Measurements from ENCODE around the gene LAMP1.
A peak's percentile ranks its signal among the peaks of the same experiment; 100 is the strongest.

Gene LAMP1

GRCh38 chr13:113288880-113289279 is 8.2 kb upstream of the LAMP1 start:
- no peak overlapping the region for H3K27ac ChIP-seq
- TF ChIP-seq CTCF (conservative IDR thresholded peaks at IDR 0.05): no peak

- no peak for TF ChIP-seq CTCF (conservative IDR thresholded peaks at IDR 0.05)
- no peak for TF ChIP-seq ZFX (IDR thresholded peaks at IDR 0.05)
- no peak overlapping the region for H3K27ac ChIP-seq
Observed at GRCh38 chr13:113291129-113291528, 5.9 kb upstream of the LAMP1 start.

GRCh38 chr13:113292021-113292862 is 4.8 kb upstream of the LAMP1 start:
- no peak overlapping the region for H3K27ac ChIP-seq
- TF ChIP-seq CTCF (conservative IDR thresholded peaks at IDR 0.05): no peak
- TF ChIP-seq ZFX (IDR thresholded peaks at IDR 0.05): no peak

- TF ChIP-seq ZFX (IDR thresholded peaks at IDR 0.05): no peak
- no peak for TF ChIP-seq CTCF (conservative IDR thresholded peaks at IDR 0.05)
- no peak overlapping the region for H3K27ac ChIP-seq
Observed at GRCh38 chr13:113293686-113294085, 3.4 kb upstream of the LAMP1 start.

- H3K27ac ChIP-seq: no peak overlapping the region; the same call in 1 of the 2 replicates
Observed at GRCh38 chr13:113295776-113296175, 1.3 kb upstream of the LAMP1 start.

GRCh38 chr13:113297370-113298042 is 467 bp downstream of the LAMP1 start:
- TF ChIP-seq CTCF (conservative IDR thresholded peaks at IDR 0.05): no peak
- TF ChIP-seq ZFX (IDR thresholded peaks at IDR 0.05): no peak
- H3K27ac ChIP-seq: peak overlapping the region; percentile 75

More at GRCh38 chr13:113295776-113296175, 1.3 kb upstream of the LAMP1 start:
- no peak for TF ChIP-seq ZFX (IDR thresholded peaks at IDR 0.05)
- TF ChIP-seq CTCF (conservative IDR thresholded peaks at IDR 0.05): no peak

Measured in C4-2B (cell line).